GM18870 (cell line): Measurements from ENCODE around the gene TBC1D16.
"Not testable (repeated sequence)": the region's sequence is repeated elsewhere in the genome, so short reads cannot be mapped to it uniquely, and the experiment has no call there.

Source experiments
- ATAC-seq: cut with Tn5 transposase; IDR thresholded peaks from one replicate; pipeline ENCODE4 v1.9.1; 2021; ENCODE audit warnings: moderate library complexity; ENCODE audit not compliant: unreplicated experiment

The TBC1D16 gene

GRCh38 chr17:79977708-79978547 is 57.7 kb downstream of the TBC1D16 start:
- no peak for ATAC-seq

DNA sequence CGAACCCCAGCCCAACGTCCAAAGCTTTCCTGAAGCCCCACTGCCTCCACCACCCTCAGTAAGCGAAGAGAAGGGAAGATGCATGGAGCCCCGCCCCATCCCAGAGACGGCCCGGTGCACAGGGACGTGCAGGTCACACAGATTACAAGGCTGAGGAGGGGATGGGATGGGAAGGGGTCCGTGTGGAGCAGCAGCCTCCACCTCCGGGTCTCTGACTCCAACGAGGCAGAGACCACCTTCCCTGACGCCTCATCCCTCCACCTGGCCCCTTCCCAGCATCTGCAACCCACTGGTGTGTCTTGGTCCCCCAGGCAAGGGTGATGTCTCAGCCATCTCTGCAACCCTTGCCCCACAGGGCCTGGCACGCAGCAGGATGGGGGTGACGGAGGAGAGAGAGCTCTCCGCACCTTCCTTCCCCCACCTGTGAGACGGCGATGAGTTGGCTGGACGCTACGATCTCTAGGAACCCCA is 58.5 kb downstream of the TBC1D16 start:
- ATAC-seq: no peak

DNA sequence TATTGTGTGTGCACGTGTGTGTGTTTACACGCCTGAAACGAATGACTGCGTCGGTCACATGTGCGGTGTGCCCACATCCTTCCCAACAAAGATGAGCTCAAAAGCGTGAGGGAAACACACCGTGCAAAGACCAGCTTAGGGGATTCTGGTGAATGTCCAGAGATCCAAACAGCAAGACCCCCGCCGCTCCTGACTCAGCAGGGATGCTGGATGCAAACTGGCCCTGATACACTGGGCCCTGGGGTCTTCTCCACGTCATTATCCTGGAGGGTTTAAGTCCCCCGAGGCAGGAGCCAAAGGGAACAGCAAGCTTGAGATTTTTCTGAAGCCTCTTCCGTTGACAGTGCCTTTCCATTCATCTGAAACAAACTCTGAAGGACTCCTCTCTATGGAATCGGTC is 59.2 kb downstream of the TBC1D16 start:
- no peak for ATAC-seq

GRCh38 chr17:79975498-79976134 is 60.1 kb downstream of the TBC1D16 start:
- no peak for ATAC-seq

- ATAC-seq: no peak
These were observed 60.8 kb downstream of the TBC1D16 start for GRCh38 chr17:79974566-79975497.

DNA sequence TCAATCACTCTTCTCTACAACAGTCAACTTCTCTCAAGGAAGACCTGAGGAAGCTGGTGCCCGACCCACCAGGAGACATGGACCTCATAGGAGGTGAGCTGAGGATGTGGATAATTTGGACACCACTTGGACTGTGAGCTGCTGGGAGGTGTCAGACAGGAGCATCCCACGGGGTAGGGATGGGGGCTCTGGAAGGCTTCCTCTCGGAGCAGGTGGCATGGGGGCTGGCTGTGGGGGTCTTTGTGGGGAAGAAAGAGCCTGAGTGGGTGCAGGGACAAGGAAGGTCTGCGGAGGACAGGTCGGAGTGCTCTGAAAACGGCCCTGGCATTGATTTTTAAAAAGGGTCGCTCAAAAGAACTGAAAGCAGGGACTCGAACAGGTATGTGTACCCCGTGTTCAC is 64.0 kb downstream of the TBC1D16 start:
- no peak for ATAC-seq

DNA sequence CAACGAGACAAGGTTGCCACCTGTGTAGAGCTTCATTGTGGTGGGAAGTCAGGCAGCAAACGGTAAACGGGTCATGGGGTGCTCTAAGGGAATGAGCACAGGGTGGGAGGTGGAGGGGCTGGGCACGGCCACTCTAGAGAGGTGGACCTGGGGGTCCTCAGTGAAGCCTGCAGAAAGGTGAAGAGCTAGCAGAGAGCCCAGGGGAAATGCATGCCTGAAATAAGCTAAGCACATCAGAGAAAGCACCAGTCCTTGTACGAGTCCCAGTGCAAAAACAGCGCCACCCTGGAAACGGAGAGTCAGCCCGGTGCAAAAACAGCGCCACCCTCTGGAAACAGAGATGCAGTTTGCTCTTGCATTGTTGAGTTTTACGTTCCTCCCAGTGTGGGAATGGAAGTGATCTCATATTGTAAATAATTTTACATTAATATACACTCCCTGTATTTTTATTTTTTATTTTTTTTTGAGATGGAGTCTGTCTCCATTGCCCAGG is 65.0 kb downstream of the TBC1D16 start:
- ATAC-seq: no peak

GRCh38 chr17:79969906-79970305 is 65.8 kb downstream of the TBC1D16 start:
- no peak for ATAC-seq

DNA sequence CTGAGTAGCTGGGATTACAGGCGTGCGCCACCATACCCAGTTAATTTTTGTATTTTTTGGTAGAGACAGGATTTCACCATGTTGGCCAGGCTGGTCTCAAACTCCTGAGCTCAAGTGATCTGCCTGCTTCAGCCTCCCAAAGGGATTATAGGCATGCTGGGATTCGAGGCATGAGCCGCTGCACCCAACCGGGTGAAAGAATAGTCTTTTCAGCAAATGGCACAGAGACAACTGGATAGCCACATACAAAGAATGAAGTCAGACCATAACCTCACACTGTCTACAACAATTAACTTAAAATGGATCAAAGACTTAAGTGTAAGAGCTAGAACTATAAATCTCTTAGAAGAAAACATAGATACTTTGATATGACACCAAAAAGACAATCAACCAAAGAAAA is 67.6 kb downstream of the TBC1D16 start:
- ATAC-seq: no peak

GRCh38 chr17:79966681-79967080 is 69.0 kb downstream of the TBC1D16 start:
- ATAC-seq: no peak

GRCh38 chr17:79965806-79966205 is 69.9 kb downstream of the TBC1D16 start:
- ATAC-seq: no peak

GRCh38 chr17:79962467-79962866 is 73.2 kb downstream of the TBC1D16 start:
- not testable (repeated sequence) for ATAC-seq

GRCh38 chr17:79961567-79961966 is 74.1 kb downstream of the TBC1D16 start:
- not testable (repeated sequence) for ATAC-seq

GRCh38 chr17:79960788-79961522 is 74.7 kb downstream of the TBC1D16 start:
- ATAC-seq: no peak

DNA sequence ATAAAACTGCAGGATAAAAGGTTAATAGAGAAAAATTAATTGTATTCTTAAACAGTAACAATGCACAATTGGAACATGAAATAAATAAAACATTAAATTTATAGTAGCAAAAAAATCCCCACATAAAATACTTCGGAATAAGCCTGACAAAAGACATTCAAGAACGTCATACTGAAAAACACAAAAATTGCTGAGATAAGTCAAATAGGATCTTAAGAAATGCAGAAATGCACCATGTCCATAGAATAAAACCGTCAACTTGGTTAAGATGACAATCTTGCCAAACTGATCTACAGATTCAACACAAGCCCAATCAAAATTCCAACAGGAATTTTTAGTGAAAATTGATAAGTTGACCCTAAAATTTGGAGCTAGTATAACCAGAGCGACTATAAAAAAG is 76.6 kb downstream of the TBC1D16 start:
- no peak for ATAC-seq

DNA sequence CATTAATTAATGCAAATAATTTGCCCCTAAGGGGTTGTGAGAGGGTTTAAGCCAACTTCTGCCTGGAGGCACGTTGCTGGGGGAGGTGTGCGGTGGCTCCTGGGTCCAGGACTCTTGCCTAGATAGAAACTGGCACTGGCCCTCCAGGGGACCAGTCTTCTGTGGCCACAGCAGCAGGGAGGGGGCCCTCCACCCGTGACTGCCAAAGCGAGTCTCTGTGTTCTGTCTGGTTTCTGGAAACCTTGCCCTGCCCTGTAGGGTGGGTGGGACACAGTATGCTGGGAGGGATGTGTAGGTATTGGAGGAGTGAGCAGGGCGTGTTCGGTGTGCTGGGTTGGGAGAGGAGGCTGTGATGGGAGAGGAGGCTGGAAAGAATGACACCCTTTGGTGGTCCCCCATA is 78.8 kb downstream of the TBC1D16 start:
- no peak for ATAC-seq

- ATAC-seq: not testable (repeated sequence)
These were observed 79.3 kb downstream of the TBC1D16 start for GRCh38 chr17:79956441-79956735.

- ATAC-seq: no peak
These were observed 79.8 kb downstream of the TBC1D16 start for GRCh38 chr17:79955691-79956440.

GRCh38 chr17:79955167-79955549 is 80.5 kb downstream of the TBC1D16 start:
- no peak for ATAC-seq
